ENCODE data around the gene FGD3.

FGD3 gene

DNA sequence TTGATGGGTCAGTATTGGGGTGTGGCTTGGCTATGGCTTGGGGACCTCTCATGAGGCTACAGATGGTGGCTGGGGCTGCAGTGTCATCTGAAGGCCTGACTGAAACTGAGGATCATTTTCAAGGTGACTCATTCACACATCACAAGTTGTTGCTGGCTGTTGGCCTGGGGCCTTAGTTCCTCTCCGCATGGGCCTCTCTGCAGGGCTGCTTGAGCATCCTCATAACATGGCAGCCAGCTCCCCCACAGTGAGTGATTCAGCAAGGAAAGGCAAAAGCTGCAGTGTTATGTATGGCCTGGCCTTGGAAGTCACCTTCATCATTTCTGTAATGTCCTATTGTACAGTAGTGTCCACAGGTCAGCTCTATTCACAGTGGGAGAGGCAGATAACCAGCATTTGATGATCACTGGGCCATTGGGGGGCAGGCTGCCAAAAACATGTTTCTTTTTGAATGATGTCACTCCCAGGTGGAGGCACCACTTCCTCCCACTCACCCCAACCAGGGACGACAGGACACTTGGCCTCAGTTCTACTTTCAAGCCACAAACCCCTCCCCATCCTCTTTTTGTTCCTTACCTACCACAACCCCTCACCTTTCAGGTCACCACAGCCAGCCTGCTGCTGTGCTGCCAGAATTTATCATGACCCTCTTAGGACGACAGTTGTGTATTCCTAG, 14.4 kb downstream of the FGD3 start:
- H3K4me3 ChIP-seq: no peak overlapping the region
- H3K27ac ChIP-seq: no peak overlapping the region
- TF ChIP-seq, protein P1, sequence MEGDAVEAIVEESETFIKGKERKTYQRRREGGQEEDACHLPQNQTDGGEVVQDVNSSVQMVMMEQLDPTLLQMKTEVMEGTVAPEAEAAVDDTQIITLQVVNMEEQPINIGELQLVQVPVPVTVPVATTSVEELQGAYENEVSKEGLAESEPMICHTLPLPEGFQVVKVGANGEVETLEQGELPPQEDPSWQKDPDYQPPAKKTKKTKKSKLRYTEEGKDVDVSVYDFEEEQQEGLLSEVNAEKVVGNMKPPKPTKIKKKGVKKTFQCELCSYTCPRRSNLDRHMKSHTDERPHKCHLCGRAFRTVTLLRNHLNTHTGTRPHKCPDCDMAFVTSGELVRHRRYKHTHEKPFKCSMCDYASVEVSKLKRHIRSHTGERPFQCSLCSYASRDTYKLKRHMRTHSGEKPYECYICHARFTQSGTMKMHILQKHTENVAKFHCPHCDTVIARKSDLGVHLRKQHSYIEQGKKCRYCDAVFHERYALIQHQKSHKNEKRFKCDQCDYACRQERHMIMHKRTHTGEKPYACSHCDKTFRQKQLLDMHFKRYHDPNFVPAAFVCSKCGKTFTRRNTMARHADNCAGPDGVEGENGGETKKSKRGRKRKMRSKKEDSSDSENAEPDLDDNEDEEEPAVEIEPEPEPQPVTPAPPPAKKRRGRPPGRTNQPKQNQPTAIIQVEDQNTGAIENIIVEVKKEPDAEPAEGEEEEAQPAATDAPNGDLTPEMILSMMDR (IDR thresholded peaks at IDR 0.05): no peak
- no peak for DNase-seq (ENCODE audit: low spot score)

DNA sequence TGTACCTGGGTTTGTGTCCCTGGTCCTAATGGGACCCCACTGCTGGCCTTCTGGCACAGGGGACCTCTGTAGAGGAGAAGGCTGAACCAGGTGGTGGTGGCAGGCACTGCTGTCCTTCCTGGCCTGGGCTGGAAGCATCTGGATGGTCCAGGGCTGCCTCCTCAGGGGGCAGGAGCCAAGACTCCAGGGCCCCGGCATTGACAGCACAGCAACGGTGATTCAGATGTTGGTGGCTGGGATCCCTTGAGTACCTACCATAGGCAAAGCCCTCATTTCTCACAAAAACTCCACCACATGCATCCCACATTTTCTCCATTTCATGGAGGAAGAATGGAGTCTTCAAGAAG, 15.0 kb downstream of the FGD3 start:
- H3K27ac ChIP-seq: no peak overlapping the region
- DNase-seq (ENCODE audit: low spot score): no peak
- TF ChIP-seq, protein P1 (IDR thresholded peaks at IDR 0.05): no peak
- H3K4me3 ChIP-seq: no peak overlapping the region

DNA sequence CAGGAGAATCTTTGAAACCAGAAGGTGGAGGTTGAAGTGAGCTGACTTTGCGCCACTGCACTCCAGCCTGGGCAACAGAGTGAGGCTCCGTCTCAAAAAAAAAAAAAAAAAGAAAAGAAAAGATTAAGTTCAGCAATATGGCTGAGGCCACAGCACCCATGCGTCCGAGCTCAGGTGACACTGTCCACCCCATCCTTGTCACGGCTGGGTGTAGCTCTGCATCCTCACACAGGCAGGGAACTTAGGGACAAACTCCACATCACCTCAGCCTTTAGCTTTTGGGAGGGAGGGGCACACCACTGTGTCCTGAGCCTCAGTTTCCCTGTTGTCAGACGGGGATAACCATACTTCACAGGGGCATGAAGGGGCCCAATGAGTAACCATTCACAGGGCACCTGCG, 15.5 kb downstream of the FGD3 start:
- no peak for DNase-seq (ENCODE audit: low spot score)
- H3K4me3 ChIP-seq: no peak overlapping the region
- TF ChIP-seq, protein P1 (IDR thresholded peaks at IDR 0.05): no peak
- H3K27ac ChIP-seq: no peak overlapping the region

DNA sequence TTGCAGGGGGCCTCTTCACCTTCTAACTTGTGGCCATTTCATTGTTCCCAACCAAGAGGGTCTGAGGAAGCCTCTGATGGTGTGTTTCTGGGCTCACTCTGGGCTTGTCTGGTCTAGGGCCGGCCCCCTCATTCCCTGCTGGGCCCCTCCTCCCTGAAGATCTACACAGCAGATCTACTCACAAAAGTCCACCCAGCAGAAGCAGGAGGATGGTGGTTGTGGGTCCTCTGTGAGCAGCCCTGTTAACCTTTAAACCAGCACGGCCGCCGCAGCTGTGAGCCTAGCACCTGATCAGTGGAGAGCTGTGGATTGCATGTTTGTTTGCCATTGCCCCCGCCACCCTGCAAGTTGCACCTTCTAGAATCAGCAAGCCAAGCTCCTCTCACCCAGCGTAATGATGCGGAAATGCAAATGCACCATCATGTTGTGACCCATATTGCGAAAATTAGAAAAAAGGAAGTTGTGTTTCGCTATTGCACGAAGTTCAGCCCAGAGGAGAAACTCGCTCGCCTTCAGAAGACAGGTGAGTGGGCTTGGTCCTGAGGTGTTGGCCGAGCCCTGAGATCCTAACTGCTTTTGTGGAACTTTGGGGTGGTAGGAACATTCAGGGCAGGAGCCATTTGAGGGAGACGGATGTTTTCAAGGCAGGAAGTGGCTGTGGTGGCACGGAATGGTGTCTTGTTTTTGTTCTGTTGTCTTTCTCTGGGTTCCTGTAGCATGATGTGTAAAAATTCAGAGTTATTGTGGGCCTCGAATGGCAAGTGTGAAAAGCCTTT, 16.7 kb downstream of the FGD3 start:
- TF ChIP-seq, protein P1 (IDR thresholded peaks at IDR 0.05): no peak
- Histone ChIP-seq H3K27ac (peak overlapping the region in 1 of 2 donors; percentile 70), H3K4me3 (peak overlapping the region; percentile 61)
- no peak for DNase-seq (ENCODE audit: low spot score)

DNA sequence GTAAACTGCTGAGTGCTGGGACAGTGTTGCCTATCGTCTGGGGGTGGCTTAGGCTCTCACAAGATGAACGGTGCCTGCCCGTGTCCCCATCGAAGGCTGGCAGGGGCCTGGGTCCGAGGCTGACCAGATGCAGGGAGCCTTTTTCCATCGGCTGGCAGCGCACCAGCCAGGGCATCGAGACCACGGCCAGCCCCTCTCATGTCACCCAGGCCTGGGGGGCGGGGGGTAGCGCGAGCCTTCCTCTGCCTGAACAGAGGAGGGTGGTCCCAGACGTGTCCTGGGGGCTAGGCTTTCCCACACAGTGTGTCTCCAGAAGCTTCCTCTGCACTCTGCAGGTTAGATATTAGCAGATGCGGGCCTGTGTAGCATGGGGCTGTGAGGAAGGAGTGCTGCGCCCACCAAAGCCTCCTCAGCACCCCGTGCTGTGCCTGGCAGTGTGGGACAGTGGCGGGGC, 17.3 kb downstream of the FGD3 start:
- Histone ChIP-seq H3K4me3 (peak overlapping the region; percentile 61), H3K27ac (peak overlapping the region in 1 of 2 donors; percentile 70)
- no peak for DNase-seq (ENCODE audit: low spot score)
- TF ChIP-seq, protein P1 (IDR thresholded peaks at IDR 0.05): no peak

DNA sequence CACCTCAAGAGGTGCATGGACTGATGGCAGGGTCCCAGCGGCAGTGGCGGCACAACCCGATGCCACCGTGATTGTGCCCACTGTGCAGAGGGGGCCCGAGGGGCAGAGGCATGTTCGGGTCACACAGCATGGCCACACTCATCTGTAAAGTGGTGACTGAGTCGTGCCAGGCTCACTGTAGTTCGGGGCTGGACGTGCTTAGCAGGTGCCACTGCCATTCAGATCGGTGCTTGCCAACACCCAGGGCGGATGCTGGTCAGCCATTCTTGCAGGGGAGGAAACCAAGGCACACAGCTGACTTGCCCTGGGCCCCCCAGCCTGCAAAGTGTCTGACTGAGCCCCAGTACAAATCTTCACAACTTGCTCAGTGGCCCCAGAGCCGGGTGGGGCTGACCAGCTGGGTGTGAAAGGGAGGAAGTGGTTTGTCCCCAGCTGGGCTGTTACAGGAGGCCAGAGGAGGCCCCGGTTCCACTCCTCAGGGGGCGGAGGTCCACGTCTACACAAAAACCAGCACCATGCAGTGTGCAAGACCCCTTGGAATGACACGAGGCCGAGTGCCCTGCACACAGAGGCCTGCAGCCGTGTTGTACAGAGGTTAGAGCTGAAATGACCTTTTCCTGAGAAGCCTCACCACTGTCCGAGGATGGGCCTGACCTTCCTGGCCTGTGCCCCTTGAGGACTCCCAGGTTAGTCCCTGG, 17.9 kb downstream of the FGD3 start:
- TF ChIP-seq, protein P1 (IDR thresholded peaks at IDR 0.05): no peak
- Histone ChIP-seq H3K27ac (peak overlapping the region in 1 of 2 donors; percentile 70), H3K4me3 (peak overlapping the region; percentile 61)
- DNase-seq (ENCODE audit: low spot score): no peak

Measured in coronary artery (tissue), 2 donors.